ENCODE measurements around the gene SEPTIN5.

The SEPTIN5 gene

GRCh38 chr22:19747551-19747950, 33.2 kb downstream of the SEPTIN5 start:
- H3K27ac ChIP-seq (ENCODE audit: low read length) = no peak overlapping the region
- no peaks in the 10 kb centered on the region for H3K79me2 ChIP-seq (ENCODE audit: low read length)
- H3K4me2 ChIP-seq (ENCODE audit: low read length) = no peak overlapping the region
- no peak overlapping the region for H2AFZ ChIP-seq (ENCODE audit: low read depth, low read length)
- H3K4me1 ChIP-seq (ENCODE audit: low read length) = no peaks in the 10 kb centered on the region
- H3K9ac ChIP-seq (ENCODE audit: low read length) = no peak overlapping the region
- H3K4me3 ChIP-seq (ENCODE audit: low read length) = no peak overlapping the region
- H3K36me3 ChIP-seq (replicated peaks; ENCODE audit: low read depth, low read length) = no peaks in the 10 kb centered on the region
- no peak for TF ChIP-seq EZH2phosphoT487 (IDR thresholded peaks at IDR 0.05; ENCODE audit: low read depth)
- TF ChIP-seq CTCF (IDR thresholded peaks at IDR 0.05; ENCODE audit: low read depth, low read length) = no peak
- H3K27me3 ChIP-seq (ENCODE audit: low read depth, low read length) = peaks cover 18% of the 10 kb centered on the region
- H4K20me1 ChIP-seq (ENCODE audit: insufficient read depth, low read length) = no peaks in the 10 kb centered on the region
- H3K9me3 ChIP-seq (ENCODE audit: insufficient read depth, low read length) = no peaks in the 10 kb centered on the region

- Histone ChIP-seq H3K36me3 (replicated peaks; ENCODE audit: low read depth, low read length) (no peaks in the 10 kb centered on the region), H3K79me2 (ENCODE audit: low read length) (no peaks in the 10 kb centered on the region), H3K4me3 (ENCODE audit: low read length) (no peak overlapping the region), H3K4me1 (ENCODE audit: low read length) (no peaks in the 10 kb centered on the region), H4K20me1 (ENCODE audit: insufficient read depth, low read length) (no peaks in the 10 kb centered on the region), H3K4me2 (ENCODE audit: low read length) (no peak overlapping the region), H2AFZ (ENCODE audit: low read depth, low read length) (no peak overlapping the region), H3K27ac (ENCODE audit: low read length) (no peak overlapping the region), H3K9me3 (ENCODE audit: insufficient read depth, low read length) (no peaks in the 10 kb centered on the region), H3K27me3 (ENCODE audit: low read depth, low read length) (peaks cover 18% of the 10 kb centered on the region), H3K9ac (ENCODE audit: low read length) (no peak overlapping the region)
- no peak for TF ChIP-seq EZH2phosphoT487 (IDR thresholded peaks at IDR 0.05; ENCODE audit: low read depth)
- no peak for TF ChIP-seq CTCF (IDR thresholded peaks at IDR 0.05; ENCODE audit: low read depth, low read length)
Observed at GRCh38 chr22:19748139-19748538, 33.8 kb downstream of the SEPTIN5 start.

- H3K4me2 ChIP-seq (ENCODE audit: low read length) = no peak overlapping the region
- peaks cover 18% of the 10 kb centered on the region for H3K27me3 ChIP-seq (ENCODE audit: low read depth, low read length)
- TF ChIP-seq EZH2phosphoT487 (IDR thresholded peaks at IDR 0.05; ENCODE audit: low read depth) (no peak), CTCF (IDR thresholded peaks at IDR 0.05; ENCODE audit: low read depth, low read length) (no peak)
- H3K9ac ChIP-seq (ENCODE audit: low read length) = no peak overlapping the region
- H3K27ac ChIP-seq (ENCODE audit: low read length) = no peak overlapping the region
- no peaks in the 10 kb centered on the region for H3K9me3 ChIP-seq (ENCODE audit: insufficient read depth, low read length)
- no peak overlapping the region for H2AFZ ChIP-seq (ENCODE audit: low read depth, low read length)
- no peaks in the 10 kb centered on the region for H3K79me2 ChIP-seq (ENCODE audit: low read length)
- no peaks in the 10 kb centered on the region for H3K36me3 ChIP-seq (replicated peaks; ENCODE audit: low read depth, low read length)
- no peaks in the 10 kb centered on the region for H4K20me1 ChIP-seq (ENCODE audit: insufficient read depth, low read length)
- H3K4me3 ChIP-seq (ENCODE audit: low read length) = no peak overlapping the region
- no peaks in the 10 kb centered on the region for H3K4me1 ChIP-seq (ENCODE audit: low read length)
Observed at GRCh38 chr22:19748991-19749664, 34.8 kb downstream of the SEPTIN5 start.

GRCh38 chr22:19749876-19750275, 35.6 kb downstream of the SEPTIN5 start:
- peaks cover 18% of the 10 kb centered on the region for H3K27me3 ChIP-seq (ENCODE audit: low read depth, low read length)

More at GRCh38 chr22:19749876-19750275, 35.6 kb downstream of the SEPTIN5 start:
- Histone ChIP-seq H3K4me2 (ENCODE audit: low read length) (no peak overlapping the region), H2AFZ (ENCODE audit: low read depth, low read length) (no peak overlapping the region), H3K9me3 (ENCODE audit: insufficient read depth, low read length) (no peaks in the 10 kb centered on the region), H3K4me1 (ENCODE audit: low read length) (no peaks in the 10 kb centered on the region), H3K4me3 (ENCODE audit: low read length) (no peak overlapping the region), H3K36me3 (replicated peaks; ENCODE audit: low read depth, low read length) (no peaks in the 10 kb centered on the region), H3K27ac (ENCODE audit: low read length) (no peak overlapping the region), H3K79me2 (ENCODE audit: low read length) (no peaks in the 10 kb centered on the region), H4K20me1 (ENCODE audit: insufficient read depth, low read length) (no peaks in the 10 kb centered on the region), H3K9ac (ENCODE audit: low read length) (no peak overlapping the region)
- TF ChIP-seq CTCF (IDR thresholded peaks at IDR 0.05; ENCODE audit: low read depth, low read length) (no peak), EZH2phosphoT487 (IDR thresholded peaks at IDR 0.05; ENCODE audit: low read depth) (no peak)
